WERI-Rb-1 (cell line): ENCODE measurements around the gene TPM1.

Experiments
- DNase-seq: peaks from one replicate; pipeline ENCODE4 v3.0.0-alpha.2; 2020
- H3K27ac ChIP-seq: fragments of 250-450 bp; sonication (Bioruptor Pico); 2 replicates; pipeline ENCODE4 v1.5.1; 2020; ENCODE audit warnings: mild to moderate bottlenecking, moderate library complexity
- H3K27me3 ChIP-seq: fragments of 250-450 bp; sonication (Bioruptor Pico); 2 replicates; pipeline ENCODE4 v1.5.1; 2021; ENCODE audit warnings: mild to moderate bottlenecking, low read depth, moderate library complexity; ENCODE audit not compliant: insufficient read depth, severe bottlenecking
- H3K36me3 ChIP-seq: fragments of 250-450 bp; sonication (Bioruptor Pico); 2 replicates; pipeline ENCODE4 v1.5.1; 2020; ENCODE audit warnings: mild to moderate bottlenecking, moderate library complexity
- H3K4me3 ChIP-seq: 2 replicates; pipeline ENCODE4 v1.5.1; 2011; ENCODE audit warnings: low read depth, mild to moderate bottlenecking, control low read depth, low read length
- H3K9me3 ChIP-seq: fragments of 250-450 bp; sonication (Bioruptor Pico); 2 replicates; pipeline ENCODE4 v1.5.1; 2021; ENCODE audit warnings: mild to moderate bottlenecking, moderate library complexity; ENCODE audit not compliant: severe bottlenecking
- TF ChIP-seq, protein P1 (sequence below): IDR thresholded peaks from 2 replicates; pipeline ENCODE4 v1.5.1; 2011; ENCODE audit warnings: low read depth, mild to moderate bottlenecking, control low read depth, inconsistent platforms, low read length

The TPM1 gene

DNA sequence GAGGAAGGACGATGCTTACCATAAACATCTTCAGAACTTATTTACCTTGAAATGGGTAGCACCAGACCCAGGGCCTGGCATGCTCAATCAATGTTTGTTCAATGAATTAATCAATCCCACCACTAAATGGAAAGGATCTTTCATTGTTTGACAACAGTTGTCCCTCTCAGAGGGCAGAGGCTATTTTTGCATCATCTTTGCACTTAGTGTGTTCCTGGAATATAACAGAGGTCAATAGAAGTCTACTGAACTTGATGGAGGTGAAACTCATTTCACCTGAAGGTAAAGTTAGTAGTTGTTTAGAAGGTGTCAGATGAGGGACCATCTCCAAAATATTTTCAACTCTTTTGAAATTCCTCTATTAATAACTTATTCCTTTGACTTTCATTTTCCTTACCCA is 42.3 kb downstream of the TPM1 start:
- DNase-seq, result no peak
- Histone ChIP-seq H3K27me3 (no peaks in the 10 kb centered on the region), H3K27ac (no peak overlapping the region), H3K4me3 (no peak overlapping the region), H3K9me3 (no peaks in the 10 kb centered on the region), H3K36me3 (no peaks in the 10 kb centered on the region)
- TF ChIP-seq, protein P1, sequence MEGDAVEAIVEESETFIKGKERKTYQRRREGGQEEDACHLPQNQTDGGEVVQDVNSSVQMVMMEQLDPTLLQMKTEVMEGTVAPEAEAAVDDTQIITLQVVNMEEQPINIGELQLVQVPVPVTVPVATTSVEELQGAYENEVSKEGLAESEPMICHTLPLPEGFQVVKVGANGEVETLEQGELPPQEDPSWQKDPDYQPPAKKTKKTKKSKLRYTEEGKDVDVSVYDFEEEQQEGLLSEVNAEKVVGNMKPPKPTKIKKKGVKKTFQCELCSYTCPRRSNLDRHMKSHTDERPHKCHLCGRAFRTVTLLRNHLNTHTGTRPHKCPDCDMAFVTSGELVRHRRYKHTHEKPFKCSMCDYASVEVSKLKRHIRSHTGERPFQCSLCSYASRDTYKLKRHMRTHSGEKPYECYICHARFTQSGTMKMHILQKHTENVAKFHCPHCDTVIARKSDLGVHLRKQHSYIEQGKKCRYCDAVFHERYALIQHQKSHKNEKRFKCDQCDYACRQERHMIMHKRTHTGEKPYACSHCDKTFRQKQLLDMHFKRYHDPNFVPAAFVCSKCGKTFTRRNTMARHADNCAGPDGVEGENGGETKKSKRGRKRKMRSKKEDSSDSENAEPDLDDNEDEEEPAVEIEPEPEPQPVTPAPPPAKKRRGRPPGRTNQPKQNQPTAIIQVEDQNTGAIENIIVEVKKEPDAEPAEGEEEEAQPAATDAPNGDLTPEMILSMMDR, result no peak

DNA sequence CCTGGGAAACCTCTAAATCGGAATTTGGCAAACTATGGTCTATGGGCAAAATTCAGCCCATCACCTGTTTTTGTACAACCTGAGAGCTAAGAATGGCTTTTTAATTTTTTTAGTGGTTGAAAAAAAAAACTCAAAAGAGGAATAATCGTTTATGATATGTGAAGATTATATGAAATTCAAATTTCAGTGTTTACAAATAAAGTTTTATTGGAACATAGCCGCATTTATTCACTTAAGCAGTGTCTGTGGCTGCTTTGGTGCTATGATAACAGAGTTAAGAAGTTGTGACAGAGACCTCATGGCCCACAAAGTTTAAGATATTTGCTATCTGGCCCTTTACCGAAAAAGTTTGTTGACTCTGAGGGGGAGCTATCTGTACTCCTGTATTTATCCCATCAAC is 42.7 kb downstream of the TPM1 start:
- H3K36me3 ChIP-seq, result no peaks in the 10 kb centered on the region
- H3K27me3 ChIP-seq, result no peaks in the 10 kb centered on the region
- no peaks in the 10 kb centered on the region for H3K9me3 ChIP-seq
- no peak overlapping the region for H3K27ac ChIP-seq
- no peak for DNase-seq
- TF ChIP-seq, protein P1, result no peak
- H3K4me3 ChIP-seq, result no peak overlapping the region

DNA sequence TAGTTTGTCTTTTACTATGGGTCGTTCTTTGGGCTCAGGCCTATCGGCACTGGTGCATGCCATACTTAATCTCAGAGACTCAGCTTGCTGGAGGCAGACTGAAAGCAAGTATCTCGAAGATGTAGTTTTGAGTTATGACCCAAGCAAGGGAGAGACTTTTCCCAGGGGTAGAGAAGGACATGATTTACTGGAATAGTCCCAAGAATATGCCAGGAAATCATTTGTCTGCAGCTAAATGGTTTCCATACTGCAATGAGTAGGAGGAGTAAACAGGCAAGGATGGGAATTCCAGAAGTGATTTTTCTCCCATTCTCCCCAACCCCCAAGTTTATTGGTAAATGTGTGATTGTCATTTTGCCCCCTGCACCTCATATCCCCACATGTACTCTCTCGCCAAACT is 43.7 kb downstream of the TPM1 start:
- no peak for DNase-seq
- Histone ChIP-seq H3K27me3 (no peaks in the 10 kb centered on the region), H3K36me3 (no peaks in the 10 kb centered on the region), H3K4me3 (no peak overlapping the region), H3K9me3 (no peaks in the 10 kb centered on the region), H3K27ac (no peak overlapping the region)
- TF ChIP-seq, protein P1, result no peak

DNA sequence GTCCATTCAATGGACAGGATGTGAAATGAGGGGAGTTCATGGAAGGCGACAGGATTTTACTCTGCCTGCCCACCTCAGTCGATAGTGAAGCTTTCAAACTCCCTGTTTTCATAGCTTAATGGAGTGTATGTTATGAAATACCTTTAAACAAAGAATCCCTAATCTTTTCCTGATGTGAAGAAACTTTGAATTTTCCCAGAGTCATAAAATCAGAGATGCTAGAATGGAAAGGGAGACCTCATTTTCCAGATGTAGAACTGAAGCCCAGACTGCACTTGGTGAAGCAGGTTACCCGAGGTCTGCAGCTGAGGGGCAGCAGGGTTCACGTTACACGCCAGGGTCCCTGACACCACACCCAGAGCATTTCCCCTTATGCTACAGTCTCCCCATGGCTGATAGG is 44.4 kb downstream of the TPM1 start:
- Histone ChIP-seq H3K27me3 (no peaks in the 10 kb centered on the region), H3K4me3 (no peak overlapping the region), H3K36me3 (no peaks in the 10 kb centered on the region), H3K9me3 (no peaks in the 10 kb centered on the region), H3K27ac (no peak overlapping the region)
- DNase-seq, result no peak
- TF ChIP-seq, protein P1, result no peak

DNA sequence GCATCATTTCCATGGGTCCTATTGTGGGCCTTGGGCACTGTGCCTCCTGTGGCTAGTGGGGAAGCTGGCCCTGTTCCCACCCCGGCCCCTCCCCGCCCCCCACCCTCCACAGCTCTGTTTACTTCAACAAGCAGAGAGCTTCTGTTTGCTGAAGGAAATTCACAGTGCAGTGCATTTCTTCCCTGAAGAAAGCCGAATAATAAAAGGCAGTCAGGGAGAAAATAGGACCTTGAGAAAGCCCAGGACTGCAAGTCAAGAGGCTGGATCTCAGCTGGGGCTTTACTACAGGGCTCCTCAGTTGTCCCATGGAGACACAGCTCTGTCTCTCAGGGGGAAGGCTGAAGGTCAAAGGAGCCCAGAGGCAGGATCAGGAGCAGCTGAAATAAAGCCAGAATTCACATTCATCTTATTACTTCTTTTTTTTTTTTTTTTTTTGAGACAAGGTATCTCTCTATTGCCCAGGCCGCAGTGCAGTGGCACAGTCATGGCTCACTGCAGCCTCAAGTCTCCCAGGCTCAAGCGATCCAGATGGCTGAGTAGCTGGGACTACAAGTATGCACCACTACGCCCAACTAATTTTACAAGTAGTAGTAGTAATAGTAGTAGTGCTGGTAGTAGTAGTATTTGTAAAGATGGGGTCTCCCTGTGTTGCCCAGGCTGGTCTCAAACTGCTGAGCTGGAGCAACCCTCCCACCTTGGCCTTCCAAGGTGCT is 46.1 kb downstream of the TPM1 start:
- H3K36me3 ChIP-seq, result no peaks in the 10 kb centered on the region
- H3K9me3 ChIP-seq, result no peaks in the 10 kb centered on the region
- TF ChIP-seq, protein P1, result no peak
- no peak for DNase-seq
- H3K27me3 ChIP-seq, result no peaks in the 10 kb centered on the region
- H3K4me3 ChIP-seq, result no peak overlapping the region
- H3K27ac ChIP-seq, result no peak overlapping the region
